NCI-H128 (cell line): ENCODE measurements around the gene FBXW8.

ENCODE experiments used
- DNase-seq: peaks from one replicate; lab custom pipeline; 2025; ENCODE audit not compliant: unreplicated experiment; lab: John Stamatoyannopoulos, UW

The FBXW8 gene

GRCh38 chr12:117036547-117036946 lies 125.8 kb downstream of the FBXW8 start:
- DNase-seq, result no peak

- DNase-seq, result no peak
Observed at GRCh38 chr12:117037289-117038022, 126.7 kb downstream of the FBXW8 start.

- DNase-seq, result no peak
Observed at GRCh38 chr12:117038023-117038680, 127.4 kb downstream of the FBXW8 start.

GRCh38 chr12:117038919-117039318 lies 128.2 kb downstream of the FBXW8 start:
- DNase-seq, result no peak

GRCh38 chr12:117039891-117040309 lies 129.2 kb downstream of the FBXW8 start:
- DNase-seq, result no peak

- no peak for DNase-seq
Observed at GRCh38 chr12:117040496-117040895, 129.7 kb downstream of the FBXW8 start.

GRCh38 chr12:117041798-117042170 lies 131.0 kb downstream of the FBXW8 start:
- DNase-seq, result no peak

- DNase-seq, result no peak
Observed at GRCh38 chr12:117042171-117042842, 131.6 kb downstream of the FBXW8 start.

GRCh38 chr12:117042862-117043261 lies 132.1 kb downstream of the FBXW8 start:
- no peak for DNase-seq

- DNase-seq, result no peak
Observed at GRCh38 chr12:117044311-117044710, 133.6 kb downstream of the FBXW8 start.

- no peak for DNase-seq
Observed at GRCh38 chr12:117044790-117045159, 134.0 kb downstream of the FBXW8 start.

- no peak for DNase-seq
Observed at GRCh38 chr12:117045160-117046010, 134.6 kb downstream of the FBXW8 start.

GRCh38 chr12:117046011-117046369 lies 135.2 kb downstream of the FBXW8 start:
- no peak for DNase-seq

GRCh38 chr12:117046425-117046824 lies 135.7 kb downstream of the FBXW8 start:
- DNase-seq, result no peak

- DNase-seq, result no peak
Observed at GRCh38 chr12:117046861-117047530, 136.2 kb downstream of the FBXW8 start.

- DNase-seq, result no peak
Observed at GRCh38 chr12:117047810-117048584, 137.2 kb downstream of the FBXW8 start.

- DNase-seq, result no peak
Observed at GRCh38 chr12:117048585-117048904, 137.8 kb downstream of the FBXW8 start.

- no peak for DNase-seq
Observed at GRCh38 chr12:117049295-117049694, 138.5 kb downstream of the FBXW8 start.

GRCh38 chr12:117050060-117050459 lies 139.3 kb downstream of the FBXW8 start:
- DNase-seq, result no peak

- DNase-seq, result no peak
Observed at GRCh38 chr12:117051380-117051779, 140.6 kb downstream of the FBXW8 start.
